Thyroid gland (tissue), 4 donors: ENCODE results near the gene VIL1. TPM values are rescaled to one million over a fixed set of nuclear protein-coding genes. Genes with fewer than 3 reads are reported as not detected.

Source experiments
- DNase-seq, 2 donors: peaks; one replicate each; pipeline ENCODE4 v3.0.0-alpha.2; 2019
- H3K27ac ChIP-seq, 3 donors: fragments of 200-600 bp; sonication (generic); 1 replicate in 2 of 3; 2 replicates in 1 of 3; pipeline ENCODE4 v1.5.1; 2016 to 2019; ENCODE audit warnings: mild to moderate bottlenecking in 1 of 3, moderate library complexity in 1 of 3
- H3K27me3 ChIP-seq: fragments of 200-600 bp; sonication (generic); one replicate; pipeline ENCODE4 v1.5.1; 2019
- H3K36me3 ChIP-seq, 2 donors: fragments of 200-600 bp; sonication (generic); one replicate each; pipeline ENCODE4 v1.5.1; 2016 to 2019
- H3K4me1 ChIP-seq, 2 donors: fragments of 200-600 bp; sonication (generic); one replicate each; pipeline ENCODE4 v1.5.1; 2017 to 2019
- H3K4me3 ChIP-seq, 3 donors: fragments of 200-600 bp; sonication (generic); replicated peaks in 1 of 3; 1 replicate in 2 of 3; 2 replicates in 1 of 3; pipeline ENCODE4 v1.5.1; 2016; ENCODE audit warnings: mild to moderate bottlenecking in 1 of 3
- H3K9me3 ChIP-seq: fragments of 200-600 bp; sonication (generic); one replicate; pipeline ENCODE4 v1.5.1; 2017
- POLR2A ChIP-seq, 2 donors: fragments of 450-650 bp; IDR thresholded peaks; one replicate each; pipeline ENCODE4 v1.6.1; 2017; ENCODE audit warnings: antibody characterized with exemption in 2 of 2, mild to moderate bottlenecking in 2 of 2, moderate library complexity in 1 of 2
- WGBS, 2 donors: methylation state at CpG; one replicate each; pipeline ENCODE4 v1.1.5; 2017; 5-methylcytosine and 5-hydroxymethylcytosine counted together
- intact Hi-C: fragments of 100-400 bp; cut with DNase I; formaldehyde crosslinking; loops from one replicate; pipeline ENCODE4 v1.15.1; 2023
- total RNA-seq, 4 donors: library from RNA; depleted of rRNA; stranded (reverse); fragments of >200 nt; gene quantifications; one replicate each; pipeline ENCODE4 v1.2.3, GENCODE V29; 2016
- TF ChIP-seq, protein P1 (sequence below), 6 experiments: fragments of 200-600 bp in 3 of 6; fragments of 450-650 bp in 3 of 6; sonication (generic) in 3 of 6; IDR thresholded peaks; one replicate each; pipeline ENCODE4 v1.5.1; 2016 to 2019; ENCODE audit warnings: antibody characterized with exemption in 6 of 6, mild to moderate bottlenecking in 2 of 6, inconsistent platforms in 1 of 6, moderate library complexity in 1 of 6

VIL1 gene
- total RNA-seq, 4 donors from 2014 or later = not detected

DNA sequence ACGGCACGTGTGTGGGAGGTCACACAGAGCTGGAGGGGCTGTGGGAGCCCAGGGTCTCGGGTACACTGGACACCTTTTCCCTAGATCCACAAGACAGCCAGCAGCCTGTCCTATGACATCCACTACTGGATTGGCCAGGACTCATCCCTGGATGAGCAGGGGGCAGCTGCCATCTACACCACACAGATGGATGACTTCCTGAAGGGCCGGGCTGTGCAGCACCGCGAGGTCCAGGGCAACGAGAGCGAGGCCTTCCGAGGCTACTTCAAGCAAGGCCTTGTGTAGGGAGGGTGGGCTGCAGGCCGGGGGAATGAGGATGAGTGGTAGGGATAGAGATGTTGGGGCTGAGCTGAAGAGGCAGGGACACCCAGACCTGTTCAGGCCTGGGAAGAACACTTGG lies 6.6 kb downstream of the VIL1 start:
- Histone ChIP-seq H3K36me3 (no peaks in the 10 kb centered on the region), H3K27me3 (no peaks in the 10 kb centered on the region), H3K4me3 (no peak overlapping the region), H3K27ac (no peak overlapping the region), H3K4me1 (no peaks in the 10 kb centered on the region), H3K9me3 (no peaks in the 10 kb centered on the region)
- no peak for DNase-seq
- 82 to 90% methylated on average over 10 of the region's 10 CpGs for WGBS, 2 donors
- intact Hi-C loops = no loop called here
- TF ChIP-seq, protein P1, sequence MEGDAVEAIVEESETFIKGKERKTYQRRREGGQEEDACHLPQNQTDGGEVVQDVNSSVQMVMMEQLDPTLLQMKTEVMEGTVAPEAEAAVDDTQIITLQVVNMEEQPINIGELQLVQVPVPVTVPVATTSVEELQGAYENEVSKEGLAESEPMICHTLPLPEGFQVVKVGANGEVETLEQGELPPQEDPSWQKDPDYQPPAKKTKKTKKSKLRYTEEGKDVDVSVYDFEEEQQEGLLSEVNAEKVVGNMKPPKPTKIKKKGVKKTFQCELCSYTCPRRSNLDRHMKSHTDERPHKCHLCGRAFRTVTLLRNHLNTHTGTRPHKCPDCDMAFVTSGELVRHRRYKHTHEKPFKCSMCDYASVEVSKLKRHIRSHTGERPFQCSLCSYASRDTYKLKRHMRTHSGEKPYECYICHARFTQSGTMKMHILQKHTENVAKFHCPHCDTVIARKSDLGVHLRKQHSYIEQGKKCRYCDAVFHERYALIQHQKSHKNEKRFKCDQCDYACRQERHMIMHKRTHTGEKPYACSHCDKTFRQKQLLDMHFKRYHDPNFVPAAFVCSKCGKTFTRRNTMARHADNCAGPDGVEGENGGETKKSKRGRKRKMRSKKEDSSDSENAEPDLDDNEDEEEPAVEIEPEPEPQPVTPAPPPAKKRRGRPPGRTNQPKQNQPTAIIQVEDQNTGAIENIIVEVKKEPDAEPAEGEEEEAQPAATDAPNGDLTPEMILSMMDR (IDR thresholded peaks at IDR 0.05) = no peak

DNA sequence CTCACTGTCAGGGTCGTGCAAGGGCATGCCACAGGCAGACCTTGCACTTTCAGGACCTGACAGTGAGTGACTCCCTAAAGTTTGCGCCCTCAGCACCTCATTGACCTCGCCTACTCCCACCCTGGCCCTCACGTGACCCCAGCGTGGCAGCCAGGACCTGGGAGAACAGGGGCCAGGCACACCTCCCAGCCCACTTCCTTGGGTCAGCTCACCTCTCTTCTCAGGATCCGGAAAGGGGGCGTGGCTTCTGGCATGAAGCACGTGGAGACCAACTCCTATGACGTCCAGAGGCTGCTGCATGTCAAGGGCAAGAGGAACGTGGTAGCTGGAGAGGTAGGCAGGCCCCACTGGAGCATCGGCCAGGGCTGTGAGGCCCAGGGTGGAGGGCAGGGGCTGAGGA lies 8.8 kb downstream of the VIL1 start:
- H3K27ac ChIP-seq = no peak overlapping the region
- no peaks in the 10 kb centered on the region for H3K4me1 ChIP-seq
- H3K9me3 ChIP-seq = no peaks in the 10 kb centered on the region
- no peaks in the 10 kb centered on the region for H3K36me3 ChIP-seq
- no peaks in the 10 kb centered on the region for H3K27me3 ChIP-seq
- no peak overlapping the region for H3K4me3 ChIP-seq
- intact Hi-C loops = no loop called here
- DNase-seq = no peak
- 56 to 72% methylated on average over 9 to 11 of the region's 11 CpGs for WGBS, 2 donors
- TF ChIP-seq, protein P1 (IDR thresholded peaks at IDR 0.05) = no peak
- TF ChIP-seq POLR2A (IDR thresholded peaks at IDR 0.05) = no peak

DNA sequence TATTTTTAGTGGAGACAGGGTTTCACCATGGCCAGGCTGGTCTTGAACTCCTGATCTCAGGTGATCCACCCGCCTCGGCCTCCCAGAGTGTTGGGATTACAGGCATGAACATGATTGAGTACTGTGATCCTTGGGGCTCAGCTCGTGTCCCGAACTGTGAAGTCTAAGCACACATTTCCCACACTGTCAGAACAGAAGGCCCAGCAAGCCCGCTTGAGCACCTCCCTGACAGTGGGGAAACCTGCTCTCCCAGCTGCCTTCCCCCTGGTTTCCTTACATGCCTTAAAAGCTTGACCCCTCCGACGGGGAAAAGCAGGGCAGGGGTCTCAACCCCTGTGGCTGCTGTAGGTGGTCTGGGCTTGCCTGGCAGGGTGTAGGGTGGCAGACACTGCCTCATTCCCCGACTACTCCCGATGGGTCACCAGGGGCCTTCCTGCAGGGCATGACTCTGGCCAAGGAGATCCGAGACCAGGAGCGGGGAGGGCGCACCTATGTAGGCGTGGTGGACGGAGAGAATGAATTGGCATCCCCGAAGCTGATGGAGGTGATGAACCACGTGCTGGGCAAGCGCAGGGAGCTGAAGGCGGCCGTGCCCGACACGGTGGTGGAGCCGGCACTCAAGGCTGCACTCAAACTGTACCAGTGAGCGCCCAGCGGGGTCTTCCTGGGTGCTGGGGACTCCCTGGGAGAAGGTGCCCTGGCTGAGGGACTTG lies 10.1 kb downstream of the VIL1 start:
- TF ChIP-seq POLR2A (IDR thresholded peaks at IDR 0.05) = no peak
- TF ChIP-seq, protein P1 (IDR thresholded peaks at IDR 0.05) = no peak
- Histone ChIP-seq H3K9me3 (no peaks in the 10 kb centered on the region), H3K27ac (no peak overlapping the region), H3K4me3 (no peak overlapping the region), H3K36me3 (no peaks in the 10 kb centered on the region), H3K27me3 (no peaks in the 10 kb centered on the region), H3K4me1 (no peaks in the 10 kb centered on the region)
- no peak for DNase-seq
- WGBS, 2 donors = 92 to 96% methylated on average over 14 to 23 of the region's 24 CpGs
- intact Hi-C loops = no loop called here

DNA sequence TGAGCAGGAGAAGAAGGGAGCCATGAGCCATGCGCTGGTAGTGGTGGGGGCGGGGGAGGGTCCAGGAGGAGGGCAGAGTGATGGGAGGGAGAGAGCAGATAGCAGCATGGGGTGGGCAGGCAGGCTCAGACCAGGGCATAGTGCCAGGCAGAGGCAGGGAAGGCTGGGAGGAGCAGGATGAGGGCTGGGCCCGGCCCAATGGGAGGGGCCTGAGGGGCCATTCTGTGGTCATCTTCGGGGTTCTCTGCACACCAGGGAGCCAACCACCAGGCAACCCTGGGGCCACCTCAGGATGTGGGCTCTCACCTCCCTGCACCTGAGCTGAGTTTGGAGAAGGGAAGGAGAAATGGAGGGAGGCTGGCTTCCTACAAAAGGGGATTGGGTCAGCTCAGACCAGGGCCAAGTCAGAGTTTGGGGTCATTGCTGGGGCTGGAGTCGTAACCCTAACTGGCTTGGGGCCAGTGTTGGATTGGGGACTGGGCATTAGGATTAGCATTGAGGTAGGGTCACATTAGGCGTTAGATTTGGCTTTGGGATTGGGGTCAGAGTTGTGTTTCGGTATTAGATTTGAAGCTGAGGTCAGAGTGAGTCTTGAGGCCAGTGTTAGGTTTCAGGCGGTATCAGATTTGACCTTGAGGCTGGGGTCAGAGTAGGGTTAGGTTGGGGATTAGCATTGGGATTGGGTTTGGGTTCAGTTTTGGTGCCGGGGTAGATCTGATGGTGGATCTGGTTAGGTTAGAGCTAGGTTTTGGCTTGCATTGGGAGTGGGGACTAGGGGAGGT lies 11.2 kb downstream of the VIL1 start:
- 77 to 80% methylated on average over 9 of the region's 9 CpGs for WGBS, 2 donors
- Histone ChIP-seq H3K36me3 (no peaks in the 10 kb centered on the region), H3K4me3 (no peak overlapping the region), H3K9me3 (no peaks in the 10 kb centered on the region), H3K27ac (no peak overlapping the region), H3K4me1 (no peaks in the 10 kb centered on the region), H3K27me3 (no peaks in the 10 kb centered on the region)
- intact Hi-C loops = no loop called here
- TF ChIP-seq POLR2A (IDR thresholded peaks at IDR 0.05) = no peak
- TF ChIP-seq, protein P1 (IDR thresholded peaks at IDR 0.05) = no peak
- no peak for DNase-seq

DNA sequence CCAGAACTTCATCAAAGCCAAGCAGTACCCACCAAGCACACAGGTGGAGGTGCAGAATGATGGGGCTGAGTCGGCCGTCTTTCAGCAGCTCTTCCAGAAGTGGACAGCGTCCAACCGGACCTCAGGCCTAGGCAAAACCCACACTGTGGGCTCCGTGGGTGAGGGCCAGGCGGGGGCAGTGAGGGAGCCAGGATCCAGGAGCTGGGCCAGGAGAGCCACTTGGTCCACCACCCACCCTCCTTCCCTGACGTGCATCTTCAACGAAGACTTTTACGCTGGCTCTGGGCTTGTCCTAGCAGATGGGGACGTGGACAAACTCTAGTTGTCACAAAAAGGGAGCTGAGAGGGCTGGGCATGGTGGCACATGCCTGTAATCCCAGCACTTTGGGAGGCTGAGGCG lies 11.8 kb downstream of the VIL1 start:
- 95 to 100% methylated on average over 2 to 10 of the region's 11 CpGs for WGBS, 2 donors
- no peak for DNase-seq
- no peaks in the 10 kb centered on the region for H3K4me1 ChIP-seq
- TF ChIP-seq, protein P1 (IDR thresholded peaks at IDR 0.05) = no peak
- TF ChIP-seq POLR2A (IDR thresholded peaks at IDR 0.05) = no peak
- no peaks in the 10 kb centered on the region for H3K36me3 ChIP-seq
- H3K9me3 ChIP-seq = no peaks in the 10 kb centered on the region
- intact Hi-C loops = no loop called here
- no peak overlapping the region for H3K27ac ChIP-seq
- no peaks in the 10 kb centered on the region for H3K27me3 ChIP-seq
- H3K4me3 ChIP-seq = no peak overlapping the region
